Suppressor macrophage (primary cell): Measurements from ENCODE around the gene ITGAX.
A peak's percentile ranks its signal among the peaks of the same experiment; 100 is the strongest.
"Not testable (repeated sequence)": the region's sequence is repeated elsewhere in the genome, so short reads cannot be mapped to it uniquely, and the experiment has no call there.

Source experiments
- DNase-seq, 4 experiments: peaks; one replicate each; pipeline ENCODE4 v3.0.0-alpha.2; 2020 to 2022
- total RNA-seq, 17 experiments: gene quantifications; one replicate each; lab custom pipeline; 2026; ENCODE audit warnings: mixed read lengths in 6 of 17, inconsistent platforms in 3 of 17; lab: John Stamatoyannopoulos, UW

The ITGAX gene
- total RNA-seq, result 757 to 2,393 (median 1,260) reads per million in 17 experiments

- peak; percentile 96 to 98 (median 97) for DNase-seq
These were observed at the start of gene ITGAX for GRCh38 chr16:31354394-31355291. Gene ITGAX (plus strand): TSS chr16:31355176. CDS start chr16:31355255, 79 bp downstream.

GRCh38 chr16:31305219-31305618, 49.8 kb upstream of the ITGAX start:
- DNase-seq, result no peak

GRCh38 chr16:31308381-31308780, 46.6 kb upstream of the ITGAX start:
- not testable (repeated sequence) for DNase-seq

- no peak for DNase-seq
These were observed 32.5 kb upstream of the ITGAX start for GRCh38 chr16:31322500-31322899.

- no peak for DNase-seq
These were observed 30.9 kb upstream of the ITGAX start for GRCh38 chr16:31323959-31324629.

DNA sequence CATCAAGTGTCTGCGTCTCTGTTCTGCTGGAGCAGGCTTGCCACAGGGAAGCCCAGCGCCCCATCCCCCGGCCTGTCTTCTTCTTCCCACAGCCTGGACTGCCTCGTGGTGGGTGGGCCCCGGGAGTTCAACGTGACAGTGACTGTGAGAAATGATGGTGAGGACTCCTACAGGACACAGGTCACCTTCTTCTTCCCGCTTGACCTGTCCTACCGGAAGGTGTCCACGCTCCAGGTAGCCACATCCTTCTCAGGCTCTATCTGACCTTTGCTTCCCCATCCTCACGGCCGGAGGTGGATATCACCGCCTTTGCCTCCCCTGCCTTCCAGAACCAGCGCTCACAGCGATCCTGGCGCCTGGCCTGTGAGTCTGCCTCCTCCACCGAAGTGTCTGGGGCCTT, 29.8 kb upstream of the ITGAX start:
- no peak for DNase-seq

GRCh38 chr16:31327646-31328225, 27.2 kb upstream of the ITGAX start:
- DNase-seq, result no peak

GRCh38 chr16:31328322-31329052, 26.5 kb upstream of the ITGAX start:
- no peak for DNase-seq

DNA sequence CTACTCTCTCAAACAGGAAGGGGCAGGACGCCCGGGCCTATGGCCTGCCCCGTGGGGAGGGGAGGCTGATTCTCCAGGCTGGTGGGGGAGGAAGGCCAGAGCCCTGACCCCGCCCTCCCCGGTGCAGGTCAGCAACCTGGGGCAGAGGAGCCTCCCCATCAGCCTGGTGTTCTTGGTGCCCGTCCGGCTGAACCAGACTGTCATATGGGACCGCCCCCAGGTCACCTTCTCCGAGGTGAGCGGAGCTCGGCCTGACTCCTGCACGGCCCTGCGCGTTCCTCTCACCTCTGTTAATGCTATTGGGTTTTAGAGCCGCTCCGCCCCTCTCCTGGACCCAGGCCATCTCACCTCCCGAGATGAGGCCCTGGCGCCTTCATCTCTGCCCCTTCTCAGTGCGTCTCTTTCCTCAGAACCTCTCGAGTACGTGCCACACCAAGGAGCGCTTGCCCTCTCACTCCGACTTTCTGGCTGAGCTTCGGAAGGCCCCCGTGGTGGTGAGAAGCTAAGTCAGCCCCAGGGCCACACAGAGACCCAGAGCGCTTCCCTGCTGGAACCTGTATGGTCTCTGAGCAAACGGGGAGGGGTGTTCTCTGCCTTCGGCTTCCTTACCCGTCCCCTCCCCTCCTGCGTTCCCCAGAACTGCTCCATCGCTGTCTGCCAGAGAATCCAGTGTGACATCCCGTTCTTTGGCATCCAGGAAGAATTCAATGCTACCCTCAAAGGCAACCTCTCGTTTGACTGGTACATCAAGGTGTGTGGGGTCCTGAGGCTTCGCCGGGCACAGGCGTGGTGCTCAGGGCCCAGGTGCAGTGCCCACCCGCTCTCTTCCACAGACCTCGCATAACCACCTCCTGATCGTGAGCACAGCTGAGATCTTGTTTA, 25.1 kb upstream of the ITGAX start:
- DNase-seq, result no peak

DNA sequence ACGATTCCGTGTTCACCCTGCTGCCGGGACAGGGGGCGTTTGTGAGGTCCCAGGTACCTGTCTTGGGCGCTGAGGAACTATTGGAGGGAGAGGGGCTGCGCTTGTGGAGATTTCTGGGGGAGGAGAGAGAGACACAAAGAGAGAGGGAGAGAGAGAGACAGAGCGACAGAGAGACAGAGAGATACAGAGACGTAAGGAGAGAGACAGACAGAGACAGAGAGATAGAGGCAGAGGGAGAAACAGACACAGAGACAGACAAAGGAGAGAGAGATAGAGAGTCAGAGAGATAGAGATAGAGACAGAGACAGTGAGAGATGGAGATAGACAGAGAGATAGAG, 24.5 kb upstream of the ITGAX start:
- no peak for DNase-seq

GRCh38 chr16:31331141-31331764, 23.7 kb upstream of the ITGAX start:
- no peak for DNase-seq

DNA sequence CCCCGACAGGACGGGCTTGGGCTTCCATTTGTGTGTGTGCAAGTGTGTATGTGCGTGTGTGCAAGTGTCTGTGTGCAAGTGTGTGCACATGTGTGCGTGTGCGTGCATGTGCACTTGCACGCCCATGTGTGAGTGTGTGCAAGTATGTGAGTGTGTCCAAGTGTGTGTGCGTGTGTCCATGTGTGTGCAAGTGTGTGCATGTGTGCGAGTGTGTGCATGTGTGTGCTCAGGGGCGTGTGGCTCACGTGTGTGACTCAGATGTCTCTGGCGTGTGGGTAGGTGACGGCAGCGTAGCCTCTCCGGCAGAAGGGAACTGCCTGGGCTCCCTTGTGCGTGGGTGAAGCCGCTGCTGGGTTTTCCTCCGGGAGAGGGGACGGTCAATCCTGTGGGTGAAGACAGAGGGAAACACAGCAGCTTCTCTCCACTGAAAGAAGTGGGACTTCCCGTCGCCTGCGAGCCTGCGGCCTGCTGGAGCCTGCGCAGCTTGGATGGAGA, 23.1 kb upstream of the ITGAX start:
- DNase-seq, result peak; percentile 46 to 82 (median 60)

GRCh38 chr16:31332544-31332943, 22.4 kb upstream of the ITGAX start:
- DNase-seq, result no peak

- peak in 3 of 4 experiments; percentile 32 to 40 (median 35) for DNase-seq
These were observed 21.0 kb upstream of the ITGAX start for GRCh38 chr16:31333686-31334649.

DNA sequence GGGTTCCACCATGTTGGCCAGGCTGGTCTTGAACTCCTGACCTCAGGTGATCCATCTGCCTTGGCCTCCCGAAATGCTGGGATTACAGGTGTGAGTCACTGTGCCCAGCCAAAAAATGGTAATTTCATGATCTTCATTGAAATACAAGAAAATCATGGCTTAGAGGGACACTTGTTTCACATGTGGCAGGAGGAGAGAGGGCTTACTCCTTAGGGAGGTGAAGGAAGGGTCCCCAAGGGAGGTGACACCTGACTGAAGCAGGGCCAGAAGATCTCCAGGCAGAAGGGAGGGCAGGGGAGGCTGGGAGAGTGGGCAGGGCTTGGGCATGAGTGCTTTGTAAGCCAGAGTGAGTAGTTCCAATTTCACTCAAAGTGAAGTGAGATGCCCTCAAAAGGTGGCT, 20.0 kb upstream of the ITGAX start:
- DNase-seq, result no peak

DNA sequence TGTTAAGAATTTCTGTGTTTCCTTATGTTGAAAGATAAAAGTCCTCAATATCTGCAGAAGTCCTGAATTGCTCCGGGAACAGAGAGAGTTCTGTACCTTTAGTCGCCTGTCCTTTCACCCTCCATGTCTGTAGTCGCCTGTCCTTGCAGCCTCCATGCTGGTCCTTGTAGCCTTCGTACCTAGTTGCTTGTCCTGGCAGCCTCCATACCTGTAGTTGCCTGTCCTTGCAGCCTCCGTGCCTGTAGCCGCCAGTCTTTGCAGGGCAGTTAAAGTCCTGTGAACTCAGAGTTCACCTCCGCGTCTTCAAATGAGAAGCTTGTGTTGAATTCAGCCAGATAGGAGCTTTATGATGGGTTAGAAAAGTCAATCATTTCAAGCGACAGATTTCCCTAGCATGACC, 19.5 kb upstream of the ITGAX start:
- no peak for DNase-seq

DNA sequence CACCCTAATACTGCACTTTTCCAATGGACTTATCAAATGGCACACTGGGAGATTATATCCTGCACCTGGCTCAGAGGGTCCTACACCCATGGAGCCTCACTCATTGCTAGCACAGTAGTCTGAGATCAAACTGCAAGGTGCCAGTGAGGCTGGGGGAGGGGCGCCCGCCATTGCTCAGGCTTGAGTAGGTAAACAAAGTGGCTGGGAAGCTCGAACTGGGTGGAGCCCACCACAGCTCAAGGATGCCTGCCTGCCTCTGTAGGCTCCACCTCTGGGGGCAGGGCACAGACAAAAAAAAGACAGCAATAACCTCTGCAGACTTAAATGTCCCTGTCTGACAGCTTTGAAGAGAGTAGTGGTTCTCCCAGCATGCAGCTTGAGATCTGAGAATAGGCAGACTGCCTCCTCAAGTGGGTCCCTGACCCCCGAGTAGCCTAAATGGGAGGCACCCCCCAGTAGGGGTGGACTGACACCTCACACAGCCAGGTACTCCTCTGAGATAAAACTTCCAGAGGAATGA, 16.8 kb upstream of the ITGAX start:
- not testable (repeated sequence) for DNase-seq

- DNase-seq, result peak in 3 of 4 experiments; percentile 32 to 42 (median 36)
These were observed 10.3 kb upstream of the ITGAX start for GRCh38 chr16:31344712-31345111.

- DNase-seq, result peak in 3 of 4 experiments; percentile 27 to 33 (median 32)
These were observed 7.5 kb upstream of the ITGAX start for GRCh38 chr16:31347445-31347844.
